IgD-negative memory B cell (primary cell): ENCODE data around the gene ZNF23. TPM values are rescaled to one million over a fixed set of nuclear protein-coding genes. Genes with fewer than 3 reads are reported as not detected.

Experiments used
- H3K27ac Mint-ChIP-seq, 3 donors: one replicate each; pipeline ENCODE4 v1.8.0; 2020 to 2022; ENCODE audit warnings: mild to moderate bottlenecking in 3 of 3, mixed read lengths in 3 of 3, moderate library complexity in 1 of 3
- H3K27me3 Mint-ChIP-seq: one replicate; pipeline ENCODE4 v1.8.0; 2021; ENCODE audit warnings: mixed read lengths
- H3K36me3 Mint-ChIP-seq: one replicate; pipeline ENCODE4 v1.8.0; 2020; ENCODE audit warnings: mild to moderate bottlenecking, mixed read lengths
- H3K4me1 Mint-ChIP-seq, 3 donors: one replicate each; pipeline ENCODE4 v1.8.0; 2020 to 2022; ENCODE audit warnings: mixed read lengths in 3 of 3, mild to moderate bottlenecking in 1 of 3
- H3K4me3 Mint-ChIP-seq, 4 donors: one replicate each; pipeline ENCODE4 v1.8.0; 2020 to 2022; ENCODE audit warnings: mild to moderate bottlenecking in 4 of 4, mixed read lengths in 4 of 4, moderate library complexity in 3 of 4
- H3K9me3 Mint-ChIP-seq, 3 donors: one replicate each; pipeline ENCODE4 v1.8.0; 2020 to 2021; ENCODE audit warnings: mixed read lengths in 3 of 3, mild to moderate bottlenecking in 1 of 3
- polyA plus RNA-seq: library from polyadenylated mRNA; unstranded; fragments of 300-500 nt; fragmentation: Illumina TruSeq; gene quantifications from one replicate; pipeline ENCODE4 v1.2.3, GENCODE V29; 2021

Gene ZNF23
- polyA plus RNA-seq, 1 donor from 2014 or later: 6.5 TPM

- Mint-ChIP-seq H3K9me3 (peaks cover 2 to 10% (median 7%) of the 10 kb centered on the region in 3 donors), H3K27ac (no peak overlapping the region), H3K4me3 (no peak overlapping the region), H3K36me3 (peaks cover 4% of the 10 kb centered on the region), H3K27me3 (peaks cover 9% of the 10 kb centered on the region), H3K4me1 (peaks cover 0 to 6% (median 1%) of the 10 kb centered on the region in 3 donors)
Measured at GRCh38 chr16:71406724-71407123, 55.3 kb downstream of the ZNF23 start.

- Mint-ChIP-seq H3K9me3 (peaks cover 2 to 10% (median 7%) of the 10 kb centered on the region in 3 donors), H3K4me3 (no peak overlapping the region), H3K4me1 (peaks cover 0 to 6% (median 1%) of the 10 kb centered on the region in 3 donors), H3K36me3 (peaks cover 4% of the 10 kb centered on the region), H3K27me3 (peaks cover 6% of the 10 kb centered on the region), H3K27ac (peak overlapping the region in 1 of 3 donors; percentile 52)
Measured at GRCh38 chr16:71406316-71406715, 55.7 kb downstream of the ZNF23 start.

GRCh38 chr16:71404364-71404763 is 57.7 kb downstream of the ZNF23 start:
- Mint-ChIP-seq H3K27ac (peak overlapping the region in 1 of 3 donors; percentile 40), H3K36me3 (peaks cover 4% of the 10 kb centered on the region), H3K9me3 (peaks cover 2 to 10% (median 7%) of the 10 kb centered on the region in 3 donors), H3K27me3 (peaks cover 8% of the 10 kb centered on the region), H3K4me3 (peak overlapping the region in 1 of 4 donors; percentile 12), H3K4me1 (peaks cover 0 to 9% (median 1%) of the 10 kb centered on the region in 3 donors)

- peaks cover 2 to 11% (median 7%) of the 10 kb centered on the region in 3 donors for H3K9me3 Mint-ChIP-seq
- peaks cover 4% of the 10 kb centered on the region for H3K36me3 Mint-ChIP-seq
- peaks cover 0 to 3% (median 1%) of the 10 kb centered on the region in 3 donors for H3K4me1 Mint-ChIP-seq
- H3K4me3 Mint-ChIP-seq: no peak overlapping the region
- no peak overlapping the region for H3K27ac Mint-ChIP-seq
- peaks cover 9% of the 10 kb centered on the region for H3K27me3 Mint-ChIP-seq
Measured at GRCh38 chr16:71402674-71403073, 59.4 kb downstream of the ZNF23 start.

- peaks cover 2 to 11% (median 7%) of the 10 kb centered on the region in 3 donors for H3K9me3 Mint-ChIP-seq
- no peak overlapping the region for H3K27ac Mint-ChIP-seq
- peaks cover 9% of the 10 kb centered on the region for H3K27me3 Mint-ChIP-seq
- H3K36me3 Mint-ChIP-seq: peaks cover 4% of the 10 kb centered on the region
- H3K4me1 Mint-ChIP-seq: peaks cover 0 to 3% (median 1%) of the 10 kb centered on the region in 3 donors
- H3K4me3 Mint-ChIP-seq: no peak overlapping the region
Measured at GRCh38 chr16:71402007-71402406, 60.0 kb downstream of the ZNF23 start.

GRCh38 chr16:71399801-71400563 is 62.1 kb downstream of the ZNF23 start:
- H3K4me1 Mint-ChIP-seq: peaks cover 0 to 3% (median 1%) of the 10 kb centered on the region in 3 donors
- peaks cover 2 to 9% (median 6%) of the 10 kb centered on the region in 3 donors for H3K9me3 Mint-ChIP-seq
- H3K27ac Mint-ChIP-seq: peak overlapping the region in 1 of 3 donors; percentile 46
- H3K4me3 Mint-ChIP-seq: no peak overlapping the region
- peaks cover 4% of the 10 kb centered on the region for H3K36me3 Mint-ChIP-seq
- peaks cover 11% of the 10 kb centered on the region for H3K27me3 Mint-ChIP-seq

Other genes starting within 250 kb of the ZNF23 start
- not detected for gene HYDIN, start 231.5 kb downstream of the ZNF23 start, polyA plus RNA-seq
- 27.7 TPM for gene CMTR2, start 172.8 kb downstream of the ZNF23 start, polyA plus RNA-seq
- not detected for gene CALB2, start 103.5 kb downstream of the ZNF23 start, polyA plus RNA-seq
- gene TLE7, start 20.2 kb downstream of the ZNF23 start, polyA plus RNA-seq: not detected
- 2.5 TPM for gene ZNF19, start 27.1 kb upstream of the ZNF23 start, polyA plus RNA-seq
- gene CHST4, start 64.2 kb upstream of the ZNF23 start, polyA plus RNA-seq: not detected
- gene TAT, start 114.8 kb upstream of the ZNF23 start, polyA plus RNA-seq: not detected
- gene MARVELD3, start 163.9 kb upstream of the ZNF23 start, polyA plus RNA-seq: not detected